Endodermal cell (in vitro differentiated cells): ENCODE data around the gene KRT6B. TPM values are rescaled to one million over a fixed set of nuclear protein-coding genes. Genes with fewer than 3 reads are reported as not detected.

Experiments used
- DNase-seq: peaks from one replicate; pipeline ENCODE4 v3.0.0-alpha.2; 2017
- H3K27ac ChIP-seq: 2 replicates; pipeline ENCODE4 v1.5.1; 2013; ENCODE audit warnings: mild to moderate bottlenecking, low read depth, low read length, moderate library complexity
- H3K27me3 ChIP-seq: 2 replicates; pipeline ENCODE4 v1.6.1; 2013; ENCODE audit warnings: mild to moderate bottlenecking, low read length, moderate library complexity; ENCODE audit not compliant: insufficient read depth, control insufficient read depth, poor library complexity, severe bottlenecking
- H3K36me3 ChIP-seq: 2 replicates; pipeline ENCODE4 v1.7.0; 2013; ENCODE audit warnings: mild to moderate bottlenecking, low read length, moderate library complexity; ENCODE audit not compliant: control insufficient read depth, insufficient read depth
- H3K4me1 ChIP-seq: one replicate; pipeline ENCODE4 v1.7.0; 2013; ENCODE audit warnings: low read length; ENCODE audit not compliant: control insufficient read depth, insufficient read depth
- H3K4me3 ChIP-seq: 2 replicates; pipeline ENCODE4 v1.5.1; 2013; ENCODE audit warnings: mild to moderate bottlenecking, low read length, moderate library complexity
- H3K9ac ChIP-seq: 2 replicates; pipeline ENCODE4 v1.6.1; 2013; ENCODE audit warnings: mild to moderate bottlenecking, low read length, moderate library complexity; ENCODE audit not compliant: poor library complexity, severe bottlenecking; ENCODE audit errors: extremely low read depth
- H3K9me3 ChIP-seq: 2 replicates; pipeline ENCODE4 v1.6.1; 2013; ENCODE audit warnings: mild to moderate bottlenecking, low read length, moderate library complexity; ENCODE audit not compliant: control insufficient read depth
- H3K27ac Mint-ChIP-seq: 2 replicates; pipeline ENCODE4 v1.8.0; 2020; ENCODE audit warnings: mixed read lengths
- H3K27me3 Mint-ChIP-seq: 2 replicates; pipeline ENCODE4 v1.8.0; 2021; ENCODE audit warnings: mild to moderate bottlenecking, mixed read lengths; ENCODE audit not compliant: insufficient read depth
- H3K36me3 Mint-ChIP-seq: 2 replicates; pipeline ENCODE4 v1.8.0; 2020; ENCODE audit warnings: low read depth, mixed read lengths
- H3K4me1 Mint-ChIP-seq: 2 replicates; pipeline ENCODE4 v1.8.0; 2020; ENCODE audit warnings: mixed read lengths
- H3K4me3 Mint-ChIP-seq: 2 replicates; pipeline ENCODE4 v1.8.0; 2020; ENCODE audit warnings: mild to moderate bottlenecking, moderate library complexity, mixed read lengths
- H3K9me3 Mint-ChIP-seq: 2 replicates; pipeline ENCODE4 v1.8.0; 2020; ENCODE audit warnings: mild to moderate bottlenecking, mixed read lengths
- CTCF ChIP-seq: fragments of 200-600 bp; sonication (generic); conservative IDR thresholded peaks from 2 replicates; pipeline ENCODE4 v1.5.0; 2021; ENCODE audit warnings: antibody characterized with exemption, mild to moderate bottlenecking
- WGBS, 2 experiments: methylation state at CpG; one replicate each; pipeline versions ENCODE4 v1.1.5 to v1.1.7; 2013; ENCODE audit warnings: missing lambda C conversion rate in 2 of 2, mixed read lengths in 1 of 2; ENCODE audit not compliant: insufficient coverage in 1 of 2, insufficient read length in 1 of 2; 5-methylcytosine and 5-hydroxymethylcytosine counted together
- total RNA-seq, 2 donors: library from RNA; stranded (reverse); fragmentation: NEBNext Ultra II Directional in 1 of 2; extraction: Animal tissue kit (Norgen Biotek cat#: 25700) in 1 of 2; gene quantifications; 2 replicates in 1 of 2; 3 replicates in 1 of 2; pipeline ENCODE4 v1.2.1, GENCODE V29; 2021

Gene KRT6B
- total RNA-seq, 2 donors from 2014 or later, result not detected

- no peaks in the 10 kb centered on the region for H3K4me1 ChIP-seq
- no peak for DNase-seq
- H3K36me3 ChIP-seq, result no peaks in the 10 kb centered on the region
- H3K27ac Mint-ChIP-seq, result no peak overlapping the region
- H3K27ac ChIP-seq, result no peak overlapping the region
- no peaks in the 10 kb centered on the region for H3K36me3 Mint-ChIP-seq
- H3K27me3 Mint-ChIP-seq, result peaks cover 17% of the 10 kb centered on the region
- no peak overlapping the region for H3K4me3 Mint-ChIP-seq
- no peak overlapping the region for H3K9ac ChIP-seq
- H3K4me1 Mint-ChIP-seq, result peaks cover 12% of the 10 kb centered on the region
- H3K4me3 ChIP-seq, result no peak overlapping the region
- no peak for TF ChIP-seq CTCF
- H3K9me3 ChIP-seq, result no peaks in the 10 kb centered on the region
- WGBS, 2 experiments, result 94 to 95% methylated on average over 9 of the region's 9 CpGs
- no peaks in the 10 kb centered on the region for H3K27me3 ChIP-seq
- peaks cover 9% of the 10 kb centered on the region for H3K9me3 Mint-ChIP-seq
These were observed 48.4 kb downstream of the KRT6B start for GRCh38 chr12:52403561-52403960.

GRCh38 chr12:52402873-52403540 is 48.9 kb downstream of the KRT6B start:
- Mint-ChIP-seq H3K36me3 (no peaks in the 10 kb centered on the region), H3K27me3 (peaks cover 13% of the 10 kb centered on the region), H3K4me3 (no peak overlapping the region), H3K9me3 (peaks cover 5% of the 10 kb centered on the region), H3K27ac (no peak overlapping the region), H3K4me1 (peaks cover 12% of the 10 kb centered on the region)
- WGBS, 2 experiments, result 71% methylated on average over 3 of the region's 3 CpGs
- peak; percentile 74 for DNase-seq
- no peaks in the 10 kb centered on the region for H3K4me1 ChIP-seq
- TF ChIP-seq CTCF, result no peak
- no peaks in the 10 kb centered on the region for H3K36me3 ChIP-seq
- no peak overlapping the region for H3K9ac ChIP-seq
- H3K9me3 ChIP-seq, result no peaks in the 10 kb centered on the region
- no peak overlapping the region for H3K4me3 ChIP-seq
- H3K27ac ChIP-seq, result no peak overlapping the region
- H3K27me3 ChIP-seq, result no peaks in the 10 kb centered on the region

GRCh38 chr12:52402377-52402776 is 49.6 kb downstream of the KRT6B start:
- Mint-ChIP-seq H3K4me1 (peaks cover 12% of the 10 kb centered on the region), H3K27me3 (peaks cover 12% of the 10 kb centered on the region), H3K9me3 (no peaks in the 10 kb centered on the region), H3K36me3 (no peaks in the 10 kb centered on the region), H3K4me3 (no peak overlapping the region), H3K27ac (no peak overlapping the region)
- H3K27ac ChIP-seq, result no peak overlapping the region
- no peak for TF ChIP-seq CTCF
- H3K4me3 ChIP-seq, result no peak overlapping the region
- 91% methylated on average over 2 of the region's 2 CpGs; no CpG with 5 or more reads in 1 of the 2 experiments for WGBS, 2 experiments
- H3K4me1 ChIP-seq, result no peaks in the 10 kb centered on the region
- H3K27me3 ChIP-seq, result no peaks in the 10 kb centered on the region
- no peaks in the 10 kb centered on the region for H3K36me3 ChIP-seq
- no peak for DNase-seq
- H3K9ac ChIP-seq, result no peak overlapping the region
- H3K9me3 ChIP-seq, result no peaks in the 10 kb centered on the region
